Calu3 (cell line): ENCODE measurements around the gene CERT1. TPM values are rescaled to one million over a fixed set of nuclear protein-coding genes. Genes with fewer than 3 reads are reported as not detected.

ENCODE experiments used
- BruUV-seq: library from RNA; stranded (reverse); fragments of 400-500 nt; replicated peaks from 2 replicates; lab custom pipeline; 2021; lab: Mats Ljungman, UMichigan
- CTCF ChIA-PET: fragments of 300-600 bp; sonication (Branson Sonifier 250); formaldehyde crosslinking; loops from one replicate; lab custom pipeline; 2022; ENCODE audit warnings: antibody characterized with exemption; lab: Charles Lee
- DNase-seq: peaks from one replicate; pipeline ENCODE4 v3.0.0; 2022
- H3K27ac Mint-ChIP-seq: one replicate; pipeline ENCODE4 v1.8.0; 2022; ENCODE audit warnings: mixed read lengths; ENCODE audit not compliant: unreplicated experiment
- H3K27me3 Mint-ChIP-seq: one replicate; pipeline ENCODE4 v1.8.0; 2022; ENCODE audit warnings: mixed read lengths; ENCODE audit not compliant: unreplicated experiment
- H3K36me3 Mint-ChIP-seq: one replicate; pipeline ENCODE4 v1.8.0; 2022; ENCODE audit warnings: mild to moderate bottlenecking, moderate library complexity, mixed read lengths; ENCODE audit not compliant: insufficient read depth, unreplicated experiment
- H3K4me1 Mint-ChIP-seq: one replicate; pipeline ENCODE4 v1.8.0; 2022; ENCODE audit warnings: mild to moderate bottlenecking, low read depth, mixed read lengths; ENCODE audit not compliant: unreplicated experiment
- H3K4me3 Mint-ChIP-seq: one replicate; pipeline ENCODE4 v1.8.0; 2022; ENCODE audit warnings: mild to moderate bottlenecking, low read depth, moderate library complexity, mixed read lengths; ENCODE audit not compliant: unreplicated experiment
- H3K9me3 Mint-ChIP-seq: one replicate; pipeline ENCODE4 v1.8.0; 2022; ENCODE audit warnings: low read depth, mixed read lengths; ENCODE audit not compliant: unreplicated experiment
- CTCF ChIP-seq: fragments of 200-600 bp; IDR thresholded peaks from one replicate; pipeline ENCODE4 v1.8.0; 2022; ENCODE audit warnings: antibody characterized with exemption; ENCODE audit not compliant: unreplicated experiment
- intact Hi-C: fragments of 100-400 bp; cut with micrococcal nuclease; formaldehyde crosslinking; loops from one replicate; pipeline ENCODE4 v1.10.0; 2022; ENCODE audit not compliant: unreplicated experiment
- total RNA-seq: library from RNA; stranded (reverse); gene quantifications from 2 replicates; pipeline ENCODE4 v1.2.3, GENCODE V29; 2022

CERT1 gene
- total RNA-seq, 1 experiment from 2014 or later: 63.4 TPM

DNA sequence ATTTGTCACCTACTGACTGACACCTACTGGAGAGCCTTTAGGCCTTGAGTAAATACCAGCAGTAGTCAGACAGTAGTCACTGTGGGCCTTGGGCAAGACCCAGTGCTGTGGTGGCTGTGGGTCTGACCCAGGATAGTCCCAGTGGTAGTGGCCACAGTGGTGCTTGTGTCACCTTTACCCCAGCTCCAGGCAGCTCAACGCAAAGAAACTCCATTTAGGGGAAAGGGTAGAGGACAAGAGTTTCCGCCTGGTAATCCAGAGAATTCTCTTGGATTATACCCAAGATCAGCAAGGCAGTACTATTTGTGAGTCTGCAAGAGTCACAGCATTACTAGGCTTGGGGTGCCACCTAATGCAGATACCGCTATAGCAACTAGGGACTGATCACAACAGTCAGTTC lies 28.9 kb downstream of the CERT1 start:
- CTCF ChIA-PET: no interaction called here
- H3K4me3 Mint-ChIP-seq: no peak overlapping the region
- BruUV-seq: no TSS peak
- H3K27ac Mint-ChIP-seq: no peak overlapping the region
- peaks cover 9% of the 10 kb centered on the region for H3K4me1 Mint-ChIP-seq
- H3K9me3 Mint-ChIP-seq: peaks cover 5% of the 10 kb centered on the region
- no peaks in the 10 kb centered on the region for H3K27me3 Mint-ChIP-seq
- intact Hi-C loops: no loop called here
- H3K36me3 Mint-ChIP-seq: no peaks in the 10 kb centered on the region
- TF ChIP-seq CTCF: no peak
- no peak for DNase-seq

DNA sequence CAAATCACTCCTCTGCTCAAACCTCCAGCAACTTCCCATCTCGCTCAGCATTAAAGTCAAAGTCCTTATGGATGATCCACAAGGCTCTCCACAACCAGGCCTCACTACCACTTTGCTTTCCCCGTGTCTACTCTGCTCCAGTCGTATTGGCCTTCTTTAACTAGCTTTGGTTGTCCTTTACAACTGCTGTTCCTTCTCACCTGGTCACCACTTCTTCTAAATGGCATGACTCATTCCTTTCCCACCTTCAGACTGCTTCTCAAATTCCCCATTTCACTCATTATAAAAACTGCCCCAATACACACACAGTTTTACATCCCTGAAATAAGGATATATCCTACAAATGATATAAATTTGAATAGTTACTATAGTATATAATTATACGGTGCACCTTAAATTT lies 30.4 kb downstream of the CERT1 start:
- no peak for DNase-seq
- H3K4me1 Mint-ChIP-seq: peaks cover 17% of the 10 kb centered on the region
- no peak overlapping the region for H3K4me3 Mint-ChIP-seq
- intact Hi-C loops: no loop called here
- H3K27ac Mint-ChIP-seq: no peak overlapping the region
- TF ChIP-seq CTCF: no peak
- CTCF ChIA-PET: no interaction called here
- no TSS peak for BruUV-seq
- H3K9me3 Mint-ChIP-seq: peaks cover 2% of the 10 kb centered on the region
- no peaks in the 10 kb centered on the region for H3K27me3 Mint-ChIP-seq
- H3K36me3 Mint-ChIP-seq: no peaks in the 10 kb centered on the region

- H3K4me1 Mint-ChIP-seq: peaks cover 42% of the 10 kb centered on the region
- DNase-seq: no peak
- H3K36me3 Mint-ChIP-seq: no peaks in the 10 kb centered on the region
- CTCF ChIA-PET: no interaction called here
- BruUV-seq: no TSS peak
- no peak overlapping the region for H3K27ac Mint-ChIP-seq
- no peak for TF ChIP-seq CTCF
- no peak overlapping the region for H3K4me3 Mint-ChIP-seq
- no peaks in the 10 kb centered on the region for H3K9me3 Mint-ChIP-seq
- no peaks in the 10 kb centered on the region for H3K27me3 Mint-ChIP-seq
- intact Hi-C loops: loop anchor here (2.0 kb wide), 1 partner anchor 37 kb away; no protein-coding TSS in a partner anchor
Measured at GRCh38 chr5:75475364-75475763, 36.1 kb downstream of the CERT1 start.

DNA sequence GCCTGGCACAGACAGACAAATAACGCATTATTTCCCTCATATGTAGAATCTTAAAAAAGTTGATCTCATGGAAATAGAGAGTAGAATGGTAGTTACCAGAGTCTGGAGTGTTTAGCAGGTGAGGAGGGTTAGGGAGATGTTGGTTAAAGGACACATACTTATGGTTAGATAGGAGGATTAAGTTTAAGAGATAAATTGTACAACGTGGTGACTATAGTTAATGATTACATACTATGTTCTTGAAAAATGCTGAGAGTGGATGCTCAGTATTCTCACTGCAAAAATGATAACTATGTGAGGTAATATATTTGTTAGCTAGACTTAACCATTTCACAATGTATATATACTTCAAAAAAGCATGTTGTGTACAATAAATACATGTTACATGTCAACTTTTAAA lies 38.0 kb downstream of the CERT1 start:
- Mint-ChIP-seq H3K4me1 (peaks cover 42% of the 10 kb centered on the region), H3K27me3 (no peaks in the 10 kb centered on the region), H3K4me3 (no peak overlapping the region), H3K9me3 (no peaks in the 10 kb centered on the region), H3K36me3 (no peaks in the 10 kb centered on the region), H3K27ac (no peak overlapping the region)
- DNase-seq: no peak
- CTCF ChIA-PET: no interaction called here
- intact Hi-C loops: loop anchor here (5.0 kb wide), 1 partner anchor 94 kb away; no protein-coding TSS in a partner anchor
- no TSS peak for BruUV-seq
- no peak for TF ChIP-seq CTCF
